Loucy (cell line): ENCODE measurements around the gene TRIOBP.

Experiments
- H2AFZ ChIP-seq: fragments of 200-600 bp; sonication (generic); 2 replicates; pipeline ENCODE4 v1.6.0; 2016; ENCODE audit warnings: antibody characterized with exemption, mild to moderate bottlenecking, low read length, moderate library complexity
- H3F3A ChIP-seq: fragments of 200-600 bp; 2 replicates; pipeline ENCODE4 v1.6.0; 2016; ENCODE audit warnings: antibody characterized with exemption, low read depth, mild to moderate bottlenecking
- H3K27me3 ChIP-seq: fragments of 200-600 bp; sonication (generic); 2 replicates; pipeline ENCODE4 v1.6.1; 2014; ENCODE audit warnings: low read length, mild to moderate bottlenecking; ENCODE audit not compliant: insufficient read depth, poor library complexity, severe bottlenecking
- H3K36me3 ChIP-seq: fragments of 200-600 bp; sonication (generic); 2 replicates; pipeline ENCODE4 v1.6.1; 2016; ENCODE audit warnings: low read length; ENCODE audit not compliant: insufficient read depth
- H3K4me1 ChIP-seq: fragments of 200-600 bp; sonication (generic); 2 replicates; pipeline ENCODE4 v1.5.1; 2014; ENCODE audit warnings: low read length, mild to moderate bottlenecking; ENCODE audit not compliant: insufficient read depth, poor library complexity, severe bottlenecking
- H3K4me2 ChIP-seq: fragments of 200-600 bp; sonication (generic); 2 replicates; pipeline ENCODE4 v1.6.0; 2014; ENCODE audit warnings: antibody characterized with exemption, low read length, low read depth, mild to moderate bottlenecking; ENCODE audit not compliant: poor library complexity, severe bottlenecking
- H3K4me3 ChIP-seq: fragments of 200-600 bp; sonication (generic); 2 replicates; pipeline ENCODE4 v1.5.1; 2014; ENCODE audit warnings: low read length, mild to moderate bottlenecking, mixed read lengths; ENCODE audit not compliant: poor library complexity, severe bottlenecking
- H3K79me2 ChIP-seq: fragments of 200-600 bp; sonication (generic); 2 replicates; pipeline ENCODE4 v1.6.1; 2014; ENCODE audit warnings: low read length; ENCODE audit not compliant: insufficient read depth
- H3K9ac ChIP-seq: fragments of 200-600 bp; sonication (generic); 2 replicates; pipeline ENCODE4 v1.6.0; 2014; ENCODE audit warnings: mild to moderate bottlenecking, low read depth, low read length, moderate library complexity; ENCODE audit not compliant: poor library complexity, severe bottlenecking
- H3K9me2 ChIP-seq: fragments of 200-600 bp; sonication (generic); replicated peaks from 2 replicates; pipeline ENCODE4 v1.6.1; 2016; ENCODE audit warnings: low read depth, low read length, mixed read lengths
- H3K9me3 ChIP-seq: fragments of 200-600 bp; sonication (generic); 2 replicates; pipeline ENCODE4 v1.6.1; 2014; ENCODE audit warnings: mild to moderate bottlenecking, antibody characterized with exemption, low read length, low read depth; ENCODE audit not compliant: insufficient read depth
- H4K20me1 ChIP-seq: fragments of 200-600 bp; sonication (generic); 2 replicates; pipeline ENCODE4 v1.6.0; 2014; ENCODE audit warnings: antibody characterized with exemption, low read length, mild to moderate bottlenecking; ENCODE audit not compliant: insufficient read depth, poor library complexity, severe bottlenecking
- CTCF ChIP-seq: fragments of 200-600 bp; sonication (generic); conservative IDR thresholded peaks from 2 replicates; pipeline ENCODE4 v1.5.1; 2014; ENCODE audit warnings: mild to moderate bottlenecking, antibody characterized with exemption, low read length
- EZH2phosphoT487 ChIP-seq: fragments of 200-600 bp; IDR thresholded peaks from 2 replicates; pipeline ENCODE4 v1.6.1; 2018; ENCODE audit warnings: antibody characterized with exemption, mild to moderate bottlenecking, moderate library complexity, borderline replicate concordance

The TRIOBP gene

GRCh38 chr22:37753746-37754145 lies 56.9 kb downstream of the TRIOBP start:
- no peaks in the 10 kb centered on the region for H3K9me2 ChIP-seq
- H3K9ac ChIP-seq, result no peak overlapping the region
- TF ChIP-seq EZH2phosphoT487, result no peak
- no peak for TF ChIP-seq CTCF
- H3K79me2 ChIP-seq, result peaks cover 27% of the 10 kb centered on the region
- peaks cover 17% of the 10 kb centered on the region for H3K4me1 ChIP-seq
- H4K20me1 ChIP-seq, result peaks cover 5% of the 10 kb centered on the region
- no peak overlapping the region for H2AFZ ChIP-seq
- no peak overlapping the region for H3K4me2 ChIP-seq
- H3K27me3 ChIP-seq, result no peaks in the 10 kb centered on the region
- H3K36me3 ChIP-seq, result peaks cover 39% of the 10 kb centered on the region; the same call in 1 of the 2 replicates
- H3F3A ChIP-seq, result no peaks in the 10 kb centered on the region
- H3K4me3 ChIP-seq, result no peak overlapping the region
- H3K9me3 ChIP-seq, result no peaks in the 10 kb centered on the region

GRCh38 chr22:37757663-37758062 lies 60.8 kb downstream of the TRIOBP start:
- TF ChIP-seq CTCF (no peak), EZH2phosphoT487 (no peak)
- Histone ChIP-seq H2AFZ (no peak overlapping the region), H4K20me1 (no peaks in the 10 kb centered on the region), H3F3A (no peaks in the 10 kb centered on the region), H3K4me2 (no peak overlapping the region), H3K4me3 (no peak overlapping the region), H3K4me1 (no peaks in the 10 kb centered on the region), H3K27me3 (no peaks in the 10 kb centered on the region), H3K79me2 (no peaks in the 10 kb centered on the region), H3K9me2 (no peaks in the 10 kb centered on the region), H3K36me3 (peaks cover 53% of the 10 kb centered on the region; the same call in 1 of the 2 replicates), H3K9ac (no peak overlapping the region), H3K9me3 (no peaks in the 10 kb centered on the region)

GRCh38 chr22:37758694-37759093 lies 61.8 kb downstream of the TRIOBP start:
- Histone ChIP-seq H3K36me3 (peaks cover 55% of the 10 kb centered on the region; the same call in 1 of the 2 replicates), H3K27me3 (no peaks in the 10 kb centered on the region), H3K4me3 (no peak overlapping the region), H3K4me1 (no peaks in the 10 kb centered on the region), H3K4me2 (no peak overlapping the region), H4K20me1 (no peaks in the 10 kb centered on the region), H2AFZ (no peak overlapping the region), H3F3A (no peaks in the 10 kb centered on the region), H3K79me2 (no peaks in the 10 kb centered on the region), H3K9me2 (no peaks in the 10 kb centered on the region), H3K9ac (no peak overlapping the region), H3K9me3 (no peaks in the 10 kb centered on the region)
- TF ChIP-seq EZH2phosphoT487, result no peak
- TF ChIP-seq CTCF, result no peak
